ENCODE data around the gene VPS13C.

VPS13C gene

DNA sequence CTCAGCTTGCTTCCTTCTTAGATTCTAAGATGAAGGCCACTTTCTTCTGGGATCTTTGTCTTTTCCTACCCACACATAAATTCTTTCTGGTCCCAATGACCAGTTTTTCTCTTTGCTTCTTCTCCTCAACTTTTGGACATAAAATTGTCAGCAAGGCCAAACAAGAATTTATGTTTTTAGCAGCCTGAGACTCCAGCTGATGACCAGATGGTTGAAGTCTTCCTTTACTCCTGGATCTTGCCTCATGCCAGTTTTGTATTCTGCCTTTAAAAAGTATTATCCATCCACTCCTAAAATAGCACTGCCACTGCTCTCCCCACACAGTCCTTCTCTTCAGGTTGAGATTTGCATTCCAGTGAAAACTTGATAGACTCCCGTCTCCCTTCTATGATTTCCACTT is 236.0 kb downstream of the VPS13C start:
- no peak overlapping the region for H3K27ac Mint-ChIP-seq

DNA sequence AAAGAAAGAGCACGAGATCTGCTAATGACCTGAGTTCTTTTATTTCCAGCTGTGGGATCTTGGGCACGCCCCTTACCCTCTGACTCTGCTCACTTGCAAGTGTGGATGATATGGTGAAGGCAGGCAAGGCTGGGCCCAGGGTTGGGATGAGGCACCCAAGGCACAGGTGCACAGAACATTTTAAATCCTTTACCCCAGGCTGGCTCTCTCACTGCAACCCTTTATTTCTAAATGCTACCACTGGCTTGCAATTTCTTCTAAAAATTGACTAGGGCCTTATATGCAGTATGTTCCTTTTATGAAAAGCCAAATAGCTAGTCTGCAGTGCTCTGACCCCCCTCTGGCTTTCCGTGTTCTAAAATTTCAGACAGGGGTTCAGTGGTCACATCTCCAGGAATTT is 237.7 kb downstream of the VPS13C start:
- Mint-ChIP-seq H3K27me3 (peaks cover 5% of the 10 kb centered on the region), H3K27ac (no peak overlapping the region), H3K9me3 (ENCODE audit: low read depth) (no peaks in the 10 kb centered on the region), H3K4me3 (no peak overlapping the region), H3K4me1 (ENCODE audit: low read depth) (no peaks in the 10 kb centered on the region), H3K36me3 (no peaks in the 10 kb centered on the region)

More for the DNA sequence above, 236.0 kb downstream of the VPS13C start:
- Mint-ChIP-seq H3K36me3 (no peaks in the 10 kb centered on the region), H3K9me3 (ENCODE audit: low read depth) (no peaks in the 10 kb centered on the region), H3K27me3 (peaks cover 3% of the 10 kb centered on the region), H3K4me1 (ENCODE audit: low read depth) (no peaks in the 10 kb centered on the region), H3K4me3 (no peak overlapping the region)

DNA sequence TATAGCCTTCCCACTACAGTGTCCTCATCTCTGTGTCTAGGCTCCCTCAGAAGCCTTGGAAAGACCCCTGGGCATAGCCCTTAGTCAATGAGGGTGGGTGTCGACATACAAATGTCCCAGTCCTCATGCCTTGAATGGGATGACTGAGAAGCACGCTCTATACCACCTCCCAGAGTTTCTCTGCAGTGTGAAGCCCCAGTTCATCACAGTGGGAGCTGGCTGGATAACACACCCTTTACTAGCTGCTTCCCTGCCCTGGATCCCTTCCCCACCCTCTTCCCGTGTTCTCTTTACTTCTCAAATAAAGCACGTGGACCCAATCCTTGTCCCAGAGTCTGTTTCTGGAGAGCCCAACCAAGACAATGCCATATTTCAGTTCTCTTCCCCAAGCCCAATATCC is 239.3 kb downstream of the VPS13C start:
- Mint-ChIP-seq H3K27me3 (peaks cover 5% of the 10 kb centered on the region), H3K4me1 (ENCODE audit: low read depth) (no peaks in the 10 kb centered on the region), H3K4me3 (no peak overlapping the region), H3K36me3 (no peaks in the 10 kb centered on the region), H3K27ac (no peak overlapping the region), H3K9me3 (ENCODE audit: low read depth) (no peaks in the 10 kb centered on the region)

DNA sequence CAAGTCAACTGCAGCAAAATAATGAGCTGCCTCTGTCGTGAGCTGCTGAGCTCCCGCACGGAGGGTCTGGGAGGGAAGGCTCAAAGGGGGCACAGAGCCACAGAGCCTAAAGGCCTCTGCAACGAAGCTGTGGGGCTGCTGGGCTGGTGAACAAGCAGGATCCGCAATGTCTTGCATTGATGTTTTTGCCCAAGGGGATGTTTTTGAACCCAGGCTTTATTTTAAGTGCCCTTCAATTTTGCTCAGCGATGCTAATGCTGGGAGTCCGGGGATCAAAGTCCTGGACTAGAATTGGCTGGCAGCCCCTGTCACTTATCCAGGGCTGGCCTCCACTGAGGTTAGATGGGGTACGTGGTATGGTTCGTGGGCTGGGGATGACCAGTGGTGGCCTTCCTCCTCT is 240.0 kb downstream of the VPS13C start:
- no peak overlapping the region for H3K4me3 Mint-ChIP-seq
- H3K36me3 Mint-ChIP-seq: no peaks in the 10 kb centered on the region
- H3K9me3 Mint-ChIP-seq (ENCODE audit: low read depth): no peaks in the 10 kb centered on the region
- peaks cover 5% of the 10 kb centered on the region for H3K27me3 Mint-ChIP-seq
- H3K4me1 Mint-ChIP-seq (ENCODE audit: low read depth): no peaks in the 10 kb centered on the region
- no peak overlapping the region for H3K27ac Mint-ChIP-seq

DNA sequence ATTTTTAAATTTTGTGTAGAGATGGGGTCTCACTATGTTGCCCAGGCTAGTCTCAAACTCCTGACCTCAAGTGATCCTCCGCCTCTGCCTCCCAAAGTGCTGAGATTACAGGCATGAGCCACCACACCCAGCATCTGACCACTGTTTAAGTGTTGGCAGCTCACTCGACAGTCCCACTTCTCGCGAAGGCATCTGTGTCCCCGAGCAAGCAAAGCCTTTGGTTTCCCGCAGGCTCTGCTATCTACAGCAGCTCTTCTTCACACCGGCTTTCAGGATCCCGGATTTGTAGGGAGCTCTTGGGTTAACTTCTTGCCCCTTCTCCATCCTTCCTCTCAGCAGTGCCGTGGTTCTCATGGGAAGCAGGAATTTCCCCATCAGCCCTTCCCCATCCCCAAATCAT is 240.9 kb downstream of the VPS13C start:
- no peaks in the 10 kb centered on the region for H3K4me1 Mint-ChIP-seq (ENCODE audit: low read depth)
- no peak overlapping the region for H3K4me3 Mint-ChIP-seq
- H3K9me3 Mint-ChIP-seq (ENCODE audit: low read depth): no peaks in the 10 kb centered on the region
- no peaks in the 10 kb centered on the region for H3K36me3 Mint-ChIP-seq
- H3K27me3 Mint-ChIP-seq: peaks cover 1% of the 10 kb centered on the region
- no peak overlapping the region for H3K27ac Mint-ChIP-seq

DNA sequence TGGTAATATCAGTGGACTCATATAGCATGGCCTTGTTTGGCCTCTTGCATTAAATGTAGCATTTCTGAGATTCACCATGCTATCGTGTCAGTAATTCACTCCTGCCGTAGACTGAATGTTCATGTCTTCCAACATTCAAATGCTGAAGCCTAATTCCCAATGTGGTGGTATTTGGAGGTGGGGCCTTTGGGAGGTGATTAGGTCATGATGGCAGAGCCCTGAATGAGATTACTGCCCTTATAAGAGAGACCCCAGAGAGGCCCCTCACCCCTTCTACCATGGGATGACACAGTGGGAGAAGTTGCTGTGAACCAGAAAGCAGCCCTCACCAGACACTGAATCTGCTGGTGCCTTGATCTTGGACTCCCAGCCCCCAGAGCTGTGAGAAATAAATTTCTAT is 241.4 kb downstream of the VPS13C start:
- no peaks in the 10 kb centered on the region for H3K9me3 Mint-ChIP-seq (ENCODE audit: low read depth)
- H3K36me3 Mint-ChIP-seq: no peaks in the 10 kb centered on the region
- no peaks in the 10 kb centered on the region for H3K4me1 Mint-ChIP-seq (ENCODE audit: low read depth)
- no peak overlapping the region for H3K4me3 Mint-ChIP-seq
- H3K27me3 Mint-ChIP-seq: peaks cover 1% of the 10 kb centered on the region
- no peak overlapping the region for H3K27ac Mint-ChIP-seq

DNA sequence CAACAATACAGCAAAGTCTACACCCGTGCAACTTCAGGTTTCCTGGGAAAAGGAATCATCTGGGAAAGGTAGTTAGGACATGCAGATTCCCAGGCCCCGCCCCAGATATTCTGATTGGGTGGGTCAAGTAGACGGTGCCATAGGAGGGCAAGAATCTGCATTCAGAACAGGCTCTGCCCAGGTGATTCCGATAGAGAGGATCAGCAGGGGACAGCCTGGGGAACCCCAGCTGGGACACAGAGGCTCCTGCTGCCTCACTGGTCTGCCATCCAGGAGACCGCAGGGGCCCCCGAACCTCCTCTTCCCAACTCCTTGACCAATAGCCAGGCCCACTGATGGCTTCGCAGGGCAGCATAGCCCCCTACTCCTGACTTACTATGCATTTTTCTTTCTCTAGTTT is 243.4 kb downstream of the VPS13C start:
- H3K27me3 Mint-ChIP-seq: peaks cover 1% of the 10 kb centered on the region
- H3K4me3 Mint-ChIP-seq: no peak overlapping the region
- H3K27ac Mint-ChIP-seq: no peak overlapping the region
- no peaks in the 10 kb centered on the region for H3K9me3 Mint-ChIP-seq (ENCODE audit: low read depth)
- no peaks in the 10 kb centered on the region for H3K4me1 Mint-ChIP-seq (ENCODE audit: low read depth)
- H3K36me3 Mint-ChIP-seq: no peaks in the 10 kb centered on the region

DNA sequence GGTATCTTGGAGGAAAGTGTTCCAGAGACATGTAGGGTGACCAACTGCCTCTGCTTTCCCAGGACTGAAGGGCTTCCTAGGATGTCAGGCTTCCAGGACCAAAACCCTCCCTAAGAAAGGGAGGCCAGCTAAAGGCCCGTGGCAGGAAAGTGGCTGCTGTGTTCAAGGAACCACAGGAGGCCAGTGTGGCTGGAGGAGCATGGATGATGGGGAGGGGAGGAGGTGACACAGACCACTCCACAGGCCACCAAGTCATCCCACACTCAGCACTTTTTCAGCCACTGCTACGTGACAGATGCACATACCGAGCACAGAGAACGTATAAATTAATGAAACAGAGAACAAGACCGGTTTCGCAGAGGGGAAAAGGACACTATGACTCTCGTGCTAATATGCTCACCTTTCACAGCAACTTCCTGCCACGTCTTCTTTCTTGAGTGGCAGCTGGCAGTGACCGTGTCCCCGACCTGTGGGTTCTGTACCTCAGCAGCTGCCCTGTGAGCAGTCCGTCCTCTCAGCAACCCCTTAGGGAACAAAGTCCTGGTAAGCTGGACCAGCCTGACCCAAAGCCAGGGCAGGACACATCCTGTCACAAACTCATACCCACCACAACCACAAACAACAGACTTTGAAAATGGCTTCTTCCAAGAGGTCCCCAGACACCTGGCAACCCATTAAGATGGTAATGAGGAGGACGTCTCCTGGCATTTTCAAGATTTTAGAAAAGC is 244.7 kb downstream of the VPS13C start:
- H3K4me3 Mint-ChIP-seq: no peak overlapping the region
- H3K9me3 Mint-ChIP-seq (ENCODE audit: low read depth): no peaks in the 10 kb centered on the region
- no peaks in the 10 kb centered on the region for H3K4me1 Mint-ChIP-seq (ENCODE audit: low read depth)
- H3K27me3 Mint-ChIP-seq: peaks cover 1% of the 10 kb centered on the region
- no peak overlapping the region for H3K27ac Mint-ChIP-seq
- H3K36me3 Mint-ChIP-seq: no peaks in the 10 kb centered on the region

DNA sequence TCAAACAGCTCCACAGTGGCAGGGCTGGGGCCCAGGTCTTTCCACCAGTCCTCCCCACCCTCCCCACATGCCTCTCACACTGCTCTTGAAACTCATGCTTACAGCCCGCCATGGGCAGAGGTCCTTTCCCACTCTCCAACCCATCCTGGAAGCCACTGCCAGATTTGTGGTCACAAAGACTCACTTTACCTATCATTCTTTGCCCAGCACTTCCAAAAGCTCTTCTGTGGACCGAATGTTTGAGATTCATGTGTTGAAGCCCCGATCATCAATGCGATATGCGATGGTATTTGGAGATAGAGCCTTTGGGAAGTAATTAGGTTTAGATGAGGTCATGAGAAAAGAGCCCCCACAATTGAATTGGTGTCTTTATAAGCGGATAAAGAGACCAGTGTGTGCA is 247.8 kb downstream of the VPS13C start:
- H3K27ac Mint-ChIP-seq: no peak overlapping the region
- H3K4me3 Mint-ChIP-seq: no peak overlapping the region
- no peaks in the 10 kb centered on the region for H3K36me3 Mint-ChIP-seq
- H3K27me3 Mint-ChIP-seq: peaks cover 2% of the 10 kb centered on the region
- H3K9me3 Mint-ChIP-seq (ENCODE audit: low read depth): no peaks in the 10 kb centered on the region
- no peaks in the 10 kb centered on the region for H3K4me1 Mint-ChIP-seq (ENCODE audit: low read depth)

DNA sequence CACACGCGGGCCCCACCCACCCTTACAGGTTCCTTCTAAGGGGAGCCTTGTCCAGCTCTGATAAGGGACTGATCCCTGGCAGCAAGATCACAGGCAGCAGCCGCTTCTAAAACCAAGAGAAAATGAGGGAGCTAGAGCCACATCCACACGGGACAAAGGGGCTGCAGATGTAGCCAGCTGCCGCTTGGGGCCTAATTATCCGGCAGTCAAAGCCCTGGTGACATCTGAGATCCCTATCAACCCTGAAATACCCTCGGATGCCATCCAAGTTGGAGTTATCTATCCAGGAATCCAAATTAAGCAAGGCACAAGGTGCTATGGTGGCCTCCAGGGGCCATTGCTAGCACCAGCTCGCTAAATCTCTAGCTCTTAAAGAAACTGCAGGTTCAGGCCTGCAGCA is 248.3 kb downstream of the VPS13C start:
- H3K36me3 Mint-ChIP-seq: no peaks in the 10 kb centered on the region
- peaks cover 4% of the 10 kb centered on the region for H3K27me3 Mint-ChIP-seq
- no peaks in the 10 kb centered on the region for H3K4me1 Mint-ChIP-seq (ENCODE audit: low read depth)
- H3K27ac Mint-ChIP-seq: no peak overlapping the region
- H3K4me3 Mint-ChIP-seq: no peak overlapping the region
- H3K9me3 Mint-ChIP-seq (ENCODE audit: low read depth): no peaks in the 10 kb centered on the region

DNA sequence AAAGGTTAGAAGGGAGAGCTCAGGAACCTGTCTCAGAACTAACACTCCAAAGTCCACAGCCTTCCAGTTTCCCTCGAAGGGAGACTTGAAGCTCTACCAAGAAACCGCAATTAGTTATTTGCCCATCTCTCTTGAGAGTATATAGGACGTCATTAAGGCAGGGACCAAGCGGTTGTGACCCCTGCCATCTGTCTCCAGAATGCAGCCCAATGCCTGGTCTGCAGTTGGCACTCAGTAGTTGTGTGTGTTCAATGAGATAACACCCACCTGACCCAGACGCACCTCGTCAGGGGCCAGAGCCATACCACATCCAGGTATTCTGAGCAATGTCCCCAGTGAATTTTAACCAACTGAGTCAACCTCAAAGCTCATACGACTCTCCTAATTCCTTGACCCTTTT is 251.0 kb downstream of the VPS13C start:
- Mint-ChIP-seq H3K4me1 (ENCODE audit: low read depth) (no peaks in the 10 kb centered on the region), H3K27me3 (peaks cover 6% of the 10 kb centered on the region), H3K9me3 (ENCODE audit: low read depth) (no peaks in the 10 kb centered on the region), H3K36me3 (no peaks in the 10 kb centered on the region), H3K4me3 (no peak overlapping the region), H3K27ac (no peak overlapping the region)

DNA sequence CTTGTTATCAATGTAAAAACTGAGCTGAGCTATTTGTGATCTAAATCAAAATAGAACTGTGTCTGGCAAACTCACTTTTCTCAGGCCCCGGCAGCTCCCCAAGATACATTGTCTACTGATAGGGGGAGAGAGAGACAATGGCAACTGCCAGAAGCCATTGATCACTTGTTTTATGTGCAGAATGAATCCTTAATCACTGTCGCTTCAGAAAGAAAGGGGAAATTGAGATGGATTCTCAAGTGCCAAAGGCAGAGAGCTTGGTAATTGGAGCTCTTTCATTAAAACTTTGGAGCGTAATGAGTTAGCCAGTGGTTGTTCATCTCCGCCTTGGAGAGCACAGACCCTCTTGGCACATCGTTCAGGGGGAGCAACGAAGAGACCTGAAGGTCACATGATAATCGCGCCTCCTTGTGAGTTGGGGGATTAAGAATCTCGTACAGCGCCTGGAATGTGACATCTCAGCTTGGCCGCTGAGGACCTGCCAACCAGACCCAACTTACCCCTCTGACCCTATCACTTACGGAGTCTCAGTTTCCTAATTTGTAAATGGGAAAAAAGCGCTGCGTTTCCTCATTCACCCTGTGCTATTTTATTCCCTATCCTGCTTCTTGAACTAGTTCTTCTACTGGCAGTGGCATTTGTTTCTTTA is 252.8 kb downstream of the VPS13C start:
- no peak overlapping the region for H3K27ac Mint-ChIP-seq
- H3K36me3 Mint-ChIP-seq: no peaks in the 10 kb centered on the region
- H3K4me1 Mint-ChIP-seq (ENCODE audit: low read depth): no peaks in the 10 kb centered on the region
- no peak overlapping the region for H3K4me3 Mint-ChIP-seq
- no peaks in the 10 kb centered on the region for H3K9me3 Mint-ChIP-seq (ENCODE audit: low read depth)
- H3K27me3 Mint-ChIP-seq: peaks cover 6% of the 10 kb centered on the region

Data from activated naive CD8-positive, alpha-beta T cell (primary cell).